Muscle of arm (tissue), 12 donors: Measurements from ENCODE around the gene PDE6B. TPM values are rescaled to one million over a fixed set of nuclear protein-coding genes. Genes with fewer than 3 reads are reported as not detected.
"Not testable (repeated sequence)": the region's sequence is repeated elsewhere in the genome, so short reads cannot be mapped to it uniquely, and the experiment has no call there.

Source experiments
- DNase-seq: peaks from one replicate; pipeline ENCODE4 v3.0.0-alpha.2; 2013
- polyA plus RNA-seq, 12 donors: library from polyadenylated mRNA; unstranded; fragments of 120-200 nt; gene quantifications; one replicate each; pipeline ENCODE4 v1.2.1, GENCODE V29; 2013; ENCODE audit not compliant: insufficient read length in 12 of 12

Gene PDE6B
- polyA plus RNA-seq, 12 donors, result 9.2 to 34.5 (median 13.0) TPM; not detected in 1

DNA sequence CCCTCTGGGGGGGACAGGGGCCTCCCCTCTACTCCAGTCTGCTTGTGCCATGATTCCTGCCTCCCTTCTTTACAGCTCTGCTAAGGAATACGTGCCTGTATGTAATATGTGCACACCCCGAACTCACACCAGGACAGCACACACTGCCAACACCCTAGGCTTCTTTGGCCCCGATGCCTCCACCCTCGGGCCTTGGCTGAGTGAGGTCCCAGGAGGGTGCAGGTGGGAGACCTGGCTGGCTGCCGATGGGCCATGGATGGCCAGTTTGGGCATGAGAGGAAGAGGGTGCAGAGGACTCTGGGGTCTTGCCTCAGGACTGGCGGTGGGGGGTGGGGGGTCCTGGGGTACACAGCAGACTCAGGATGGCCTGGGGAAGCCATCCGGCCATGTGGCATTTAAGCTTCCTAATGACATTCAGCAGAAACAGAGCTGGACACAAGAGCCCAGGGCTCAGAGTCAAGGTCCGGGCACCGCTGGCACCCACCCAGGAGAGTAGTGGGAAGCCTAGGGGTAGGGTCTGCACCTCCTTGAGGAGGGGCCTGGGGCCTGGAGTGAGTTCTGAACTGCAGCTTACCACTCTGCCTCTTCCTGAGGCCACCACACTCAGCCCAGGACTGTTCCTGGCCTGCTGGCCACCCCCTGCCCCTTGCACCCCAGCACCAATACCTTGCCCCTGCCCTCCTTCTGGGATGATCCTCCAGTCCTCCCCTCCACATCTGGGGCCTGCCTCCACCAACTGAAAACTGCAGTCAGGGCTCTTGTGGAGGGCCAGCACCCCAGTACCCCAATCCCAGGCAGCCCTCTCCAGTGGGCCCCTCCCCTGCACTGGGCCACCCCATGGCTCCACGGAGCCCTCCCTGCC, 78.2 kb downstream of the PDE6B start:
- DNase-seq, result no peak

DNA sequence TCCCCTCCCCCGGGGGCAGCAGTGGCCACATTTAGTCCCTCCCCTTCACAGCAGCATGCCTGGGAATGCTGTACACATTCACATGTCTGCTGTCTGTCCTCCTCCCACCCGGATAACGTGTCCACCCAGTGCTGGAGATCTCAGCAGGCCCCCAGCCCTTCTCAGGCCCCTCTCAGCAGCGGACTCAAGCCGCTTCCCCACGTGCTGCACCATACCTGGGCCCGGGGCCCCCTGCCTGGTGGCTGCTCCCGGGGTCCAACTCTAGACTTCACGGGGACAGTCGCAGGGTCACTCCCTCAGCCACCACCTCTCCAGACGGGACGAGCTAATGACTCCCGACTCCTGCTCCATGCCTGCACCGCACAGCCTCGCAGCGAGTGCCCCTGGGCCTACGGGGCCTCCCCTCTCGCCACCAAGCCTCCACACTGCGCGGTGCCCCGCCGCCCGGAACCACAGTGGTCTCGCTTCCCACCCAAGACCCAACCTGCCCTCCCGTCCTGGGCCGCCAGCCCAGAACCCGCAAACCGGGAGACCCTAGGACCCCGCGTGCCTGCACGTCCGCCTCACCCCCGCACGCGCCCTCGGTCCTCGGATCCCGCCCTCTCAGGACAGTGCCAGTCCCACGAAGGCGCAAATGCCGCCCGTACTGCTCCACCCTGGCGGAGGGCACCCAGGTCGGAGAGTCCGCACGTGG, 79.0 kb downstream of the PDE6B start:
- no peak for DNase-seq

DNA sequence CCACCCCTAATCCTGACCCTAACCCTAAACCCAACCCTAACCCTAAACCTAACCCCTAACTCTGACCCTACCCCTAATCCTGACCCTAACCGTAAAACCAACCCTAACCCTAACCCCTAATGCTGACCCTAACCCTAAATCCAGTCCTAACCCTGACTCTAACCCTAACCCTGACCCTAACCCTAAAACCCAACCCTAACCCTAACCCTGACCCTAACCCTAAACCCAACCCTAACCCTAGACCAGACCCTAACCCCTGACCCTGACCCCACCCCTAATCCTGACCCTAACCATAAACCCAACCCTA, 79.6 kb downstream of the PDE6B start:
- DNase-seq, result no peak

DNA sequence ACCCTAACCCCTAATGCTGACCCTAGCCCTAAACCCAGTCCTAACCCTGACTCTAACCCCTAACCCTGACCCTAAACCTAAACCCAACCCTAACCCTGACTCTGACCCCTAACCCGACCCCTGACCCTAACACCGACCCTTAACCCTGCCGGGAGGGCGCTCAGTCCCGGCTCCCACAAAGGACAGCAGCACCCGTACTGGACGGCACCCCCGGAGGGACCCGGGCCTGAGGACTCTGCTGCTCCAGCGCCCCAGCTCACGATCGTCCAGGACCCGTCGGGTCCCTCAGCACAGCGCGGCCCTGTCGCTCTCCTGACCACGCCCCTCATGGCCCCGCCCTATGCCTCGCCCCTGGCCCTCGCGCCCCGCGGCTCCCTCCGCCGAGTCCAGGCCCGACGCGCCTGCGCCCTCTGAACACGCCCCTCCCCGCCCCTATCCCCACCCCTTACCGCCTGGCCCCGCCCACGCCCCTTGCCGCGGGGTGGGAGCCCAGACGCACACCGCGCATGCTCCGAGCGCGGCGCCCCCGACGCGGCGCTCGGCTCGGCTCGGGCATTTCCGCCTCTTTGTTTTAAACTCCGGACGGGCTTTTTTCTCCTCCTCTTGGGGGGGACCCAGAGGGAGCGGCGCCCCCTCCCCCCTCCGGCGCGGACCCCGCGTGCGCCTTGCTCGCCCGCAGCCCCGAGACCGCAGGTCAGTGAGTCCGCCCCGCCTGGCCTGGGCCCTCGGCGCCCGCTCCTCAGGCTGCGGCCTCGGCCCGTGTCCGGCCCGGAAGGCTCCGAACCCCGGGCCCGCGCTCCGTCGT, 80.1 kb downstream of the PDE6B start, which contains the start of gene PCGF3:
PCGF3 (plus strand) TSS at position 555 of the 805 bp plus-strand sequence. CDS start 27,849 bp downstream, outside the sequence.
- peak; percentile 95 for DNase-seq

DNA sequence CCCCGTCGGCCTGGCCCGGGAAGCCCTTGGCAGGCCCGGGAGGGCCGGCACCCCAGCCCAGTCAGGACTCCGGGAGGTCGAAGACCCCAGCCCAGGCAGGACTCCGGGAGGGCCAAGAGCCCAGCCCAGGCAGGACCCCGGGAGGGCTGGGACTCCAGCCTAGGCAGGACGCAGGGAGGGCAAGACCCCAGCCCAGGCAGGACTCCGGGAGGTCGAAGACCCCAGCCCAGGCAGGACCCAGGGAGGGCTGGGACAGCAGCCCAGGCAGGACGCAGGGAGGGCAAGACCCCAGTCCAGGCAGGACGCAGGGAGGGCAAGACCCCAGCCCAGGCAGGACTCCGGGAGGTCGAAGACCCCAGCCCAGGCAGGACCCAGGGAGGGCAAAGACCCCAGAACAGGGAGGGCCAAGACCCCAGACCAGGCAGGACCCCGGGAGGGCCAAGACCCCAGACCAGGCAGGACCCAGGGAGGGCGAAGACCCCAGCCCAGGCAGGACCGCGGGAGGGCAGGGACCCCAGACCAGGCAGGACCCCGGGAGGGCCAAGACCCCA, 80.8 kb downstream of the PDE6B start:
- not testable (repeated sequence) for DNase-seq

DNA sequence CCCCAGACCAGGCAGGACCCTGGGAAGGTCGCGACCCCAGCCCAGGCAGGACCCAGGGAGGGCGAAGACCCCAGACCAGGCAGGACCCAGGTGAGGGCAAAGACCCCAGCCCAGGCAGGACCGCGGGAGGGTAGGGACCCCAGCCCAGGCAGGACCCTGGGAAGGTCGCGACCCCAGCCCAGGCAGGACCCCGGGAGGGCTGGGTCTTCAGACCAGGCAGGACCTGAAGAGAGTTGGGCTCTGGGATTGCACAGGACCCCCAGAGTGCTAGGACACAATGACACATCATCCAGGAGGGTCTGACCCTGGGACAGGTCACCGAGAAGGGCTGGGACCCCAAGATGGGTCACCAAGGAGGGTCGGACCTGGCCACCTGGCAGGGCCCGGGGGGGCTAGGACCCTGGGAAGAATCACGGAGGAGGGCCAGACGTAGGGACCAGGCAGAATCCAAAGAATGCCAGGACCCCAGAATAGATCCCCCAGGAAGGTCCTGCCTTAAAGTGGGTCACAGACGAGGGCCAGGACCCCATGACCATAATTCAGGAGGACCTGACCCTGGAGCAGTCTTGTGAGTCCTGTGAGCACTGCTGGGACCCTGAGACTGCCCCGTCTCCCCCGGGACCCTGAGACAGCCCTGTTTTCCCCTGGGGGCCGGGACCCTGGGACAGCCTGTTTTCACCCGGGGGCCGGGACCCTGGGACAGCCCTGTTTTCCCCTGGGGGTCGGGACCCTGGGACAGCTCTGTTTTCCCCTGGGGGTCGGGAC, 81.6 kb downstream of the PDE6B start:
- no peak for DNase-seq

DNA sequence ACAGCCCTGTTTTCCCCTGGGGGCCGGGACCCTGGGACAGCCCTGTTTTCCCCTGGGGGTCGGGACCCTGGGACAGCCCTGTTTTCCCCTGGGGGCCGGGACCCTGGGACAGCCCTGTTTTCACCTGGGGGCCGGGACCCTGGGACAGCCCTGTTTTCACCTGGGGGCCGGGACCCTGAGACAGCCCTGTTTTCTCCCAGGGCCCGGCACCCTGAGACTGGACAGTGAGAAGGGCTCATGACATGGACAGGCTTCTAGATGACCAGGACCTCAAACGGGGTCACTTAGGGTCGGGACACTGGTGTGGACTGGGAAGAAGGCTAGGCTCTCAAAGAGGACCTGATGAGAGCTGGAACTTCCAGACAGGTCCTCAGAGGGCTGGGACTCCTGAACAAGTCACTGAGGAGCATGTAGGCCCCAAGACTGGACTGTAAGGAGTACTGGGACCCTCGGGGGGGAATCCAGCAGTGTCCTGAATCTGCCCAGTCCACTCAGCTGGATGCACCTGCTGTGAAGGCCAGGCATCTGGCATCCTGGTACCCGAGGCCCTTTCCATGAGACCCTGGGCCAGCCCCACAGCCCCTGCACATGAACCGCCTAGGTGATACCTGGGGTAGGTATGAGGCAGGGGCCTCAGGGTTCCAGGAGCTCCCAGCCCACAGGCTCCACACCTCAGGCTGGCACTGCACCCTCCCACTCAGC, 82.7 kb downstream of the PDE6B start:
- no peak for DNase-seq

DNA sequence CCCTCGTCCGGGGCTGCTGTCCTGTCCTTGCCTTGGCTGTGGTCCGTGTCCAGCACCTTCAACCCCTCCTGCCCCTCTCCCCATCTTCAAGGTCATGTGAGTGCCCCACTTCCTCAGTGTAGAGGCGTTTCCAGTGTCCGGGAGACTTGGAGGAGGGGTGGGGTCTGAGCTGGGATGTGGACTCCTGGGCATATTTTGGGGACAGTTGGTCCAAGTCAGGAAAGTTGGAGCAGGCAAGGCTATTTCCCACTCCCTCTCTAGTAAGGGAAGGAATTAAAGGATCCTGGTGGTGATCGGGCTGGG, 83.2 kb downstream of the PDE6B start:
- no peak for DNase-seq

DNA sequence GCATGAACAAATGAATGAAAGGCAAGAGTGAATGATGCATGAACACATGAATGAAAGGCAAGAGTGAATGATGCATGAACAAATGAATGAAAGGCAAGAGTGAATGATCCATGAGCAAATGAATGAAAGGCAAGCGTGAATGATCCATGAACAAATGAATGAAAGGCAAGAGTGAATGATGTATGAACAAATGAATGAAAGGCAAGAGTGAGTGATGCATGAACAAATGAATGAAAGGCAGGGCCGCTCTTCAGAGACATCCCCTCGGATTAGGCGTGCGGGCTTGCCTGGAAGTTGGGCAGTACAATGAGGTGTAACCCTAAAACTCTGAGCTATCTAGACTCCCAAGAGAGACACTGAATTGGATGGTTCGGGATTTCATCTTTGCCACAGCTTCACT, 84.0 kb downstream of the PDE6B start:
- no peak for DNase-seq

DNA sequence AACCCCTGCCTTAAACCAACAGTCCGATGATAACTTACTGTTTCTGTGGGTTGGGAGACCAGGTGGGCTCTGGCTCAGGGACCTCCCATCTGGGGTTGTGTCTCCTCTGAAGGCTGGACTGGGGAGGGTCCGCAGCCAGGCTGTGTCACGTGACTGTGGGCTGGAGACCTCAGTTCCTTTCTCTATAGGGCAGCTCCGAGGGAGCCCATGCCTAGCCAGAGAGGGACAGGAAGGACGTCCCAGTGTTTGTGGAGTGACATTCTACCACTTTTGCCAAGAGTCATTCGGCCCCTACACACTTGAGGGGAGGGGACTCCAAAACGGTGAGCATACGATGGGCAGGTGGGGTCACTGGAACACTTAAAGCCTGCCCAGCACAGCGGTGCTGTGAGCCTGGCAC, 84.7 kb downstream of the PDE6B start:
- DNase-seq, result no peak

DNA sequence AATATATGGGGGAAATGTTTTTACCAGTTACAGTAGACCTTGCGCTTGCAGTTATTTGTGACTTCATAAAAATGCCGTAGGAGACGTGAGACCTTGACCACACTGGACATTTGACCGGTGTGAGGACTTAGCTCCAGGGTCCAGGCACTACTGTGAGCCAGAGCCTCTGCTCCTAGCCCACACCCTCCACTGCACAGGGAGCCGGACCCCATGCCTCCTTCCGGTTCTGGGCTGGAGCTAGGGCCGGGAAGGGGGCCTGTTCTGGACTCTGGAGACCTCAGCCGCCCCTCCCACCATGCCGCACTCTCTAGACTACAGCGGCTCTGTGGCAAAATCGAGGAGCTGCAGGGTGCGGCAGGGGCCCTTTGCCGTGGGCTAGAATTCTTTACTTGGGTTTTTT, 85.5 kb downstream of the PDE6B start:
- DNase-seq, result no peak

DNA sequence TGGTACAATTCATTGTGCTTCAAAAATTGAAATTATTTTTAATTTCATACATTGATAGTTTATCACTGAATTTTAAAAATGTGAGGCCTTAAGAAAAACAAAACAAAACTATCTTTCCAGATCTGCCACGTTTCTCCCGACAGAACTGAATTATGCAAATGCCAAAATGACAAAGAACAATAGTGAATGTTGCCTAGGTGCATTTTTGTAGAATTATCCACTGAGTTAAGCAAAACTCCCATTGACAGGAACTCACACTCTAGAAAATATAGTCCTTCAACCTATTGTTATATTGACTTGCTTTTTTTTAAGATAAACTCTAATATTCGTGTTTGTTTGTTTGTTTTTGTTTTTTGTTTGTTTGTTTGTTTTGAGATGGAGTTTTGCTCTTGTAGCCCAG, 86.7 kb downstream of the PDE6B start:
- DNase-seq, result no peak

DNA sequence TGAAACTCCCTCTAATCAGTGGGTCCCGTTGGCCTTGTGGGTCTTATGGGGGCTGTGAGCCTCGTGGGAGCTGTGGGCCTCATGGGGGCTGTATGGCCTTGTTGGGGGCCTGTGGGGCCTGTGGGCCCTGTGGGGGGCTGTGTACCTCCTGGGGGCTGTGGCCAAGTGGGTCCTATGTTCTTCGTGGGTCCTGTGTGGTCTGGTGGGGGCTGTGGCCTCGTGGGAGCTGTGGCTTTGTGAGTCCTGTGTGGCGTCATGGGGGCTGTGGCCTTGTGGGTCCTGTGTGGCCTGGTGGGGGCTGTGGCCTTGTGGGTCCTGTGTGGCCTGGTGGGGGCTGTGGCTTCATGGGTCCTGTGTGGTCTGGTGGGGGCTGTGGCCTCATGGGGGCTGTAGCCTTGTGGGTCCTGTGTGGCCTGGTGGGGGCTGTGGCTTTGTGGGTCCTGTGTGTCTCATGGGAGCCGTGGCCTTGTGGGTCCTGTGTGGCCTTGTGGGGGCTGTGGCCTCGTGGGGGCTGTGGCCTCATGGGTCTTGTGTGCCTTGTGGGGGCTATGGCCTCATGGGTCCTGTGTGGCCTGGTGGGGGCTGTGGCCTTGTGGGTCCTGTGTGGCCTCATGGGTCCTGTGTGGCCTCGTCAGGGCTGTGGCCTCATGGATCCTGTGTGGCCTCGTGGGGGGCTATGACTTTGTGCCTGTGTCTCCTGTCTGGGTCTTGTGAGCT, 87.7 kb downstream of the PDE6B start:
- DNase-seq, result no peak

DNA sequence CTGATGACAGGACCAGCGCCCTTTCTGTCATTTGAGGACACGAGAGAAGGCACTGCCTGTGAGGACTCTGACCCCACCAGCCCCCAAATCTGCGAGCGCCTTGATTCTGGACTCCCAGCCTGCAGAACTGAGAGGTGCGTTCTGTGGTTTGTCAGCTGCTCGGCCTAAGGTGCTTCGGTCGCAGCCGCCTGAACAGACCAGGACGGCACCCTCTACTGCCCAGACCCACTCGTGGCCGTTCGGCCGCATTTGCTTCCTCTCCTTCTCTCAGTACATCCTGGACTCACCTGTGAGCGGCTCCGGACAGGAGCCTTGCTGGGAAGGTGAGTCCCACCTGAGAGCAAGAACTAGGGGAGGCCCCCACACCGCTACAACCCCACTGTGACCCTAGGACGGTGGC, 88.7 kb downstream of the PDE6B start:
- no peak for DNase-seq

DNA sequence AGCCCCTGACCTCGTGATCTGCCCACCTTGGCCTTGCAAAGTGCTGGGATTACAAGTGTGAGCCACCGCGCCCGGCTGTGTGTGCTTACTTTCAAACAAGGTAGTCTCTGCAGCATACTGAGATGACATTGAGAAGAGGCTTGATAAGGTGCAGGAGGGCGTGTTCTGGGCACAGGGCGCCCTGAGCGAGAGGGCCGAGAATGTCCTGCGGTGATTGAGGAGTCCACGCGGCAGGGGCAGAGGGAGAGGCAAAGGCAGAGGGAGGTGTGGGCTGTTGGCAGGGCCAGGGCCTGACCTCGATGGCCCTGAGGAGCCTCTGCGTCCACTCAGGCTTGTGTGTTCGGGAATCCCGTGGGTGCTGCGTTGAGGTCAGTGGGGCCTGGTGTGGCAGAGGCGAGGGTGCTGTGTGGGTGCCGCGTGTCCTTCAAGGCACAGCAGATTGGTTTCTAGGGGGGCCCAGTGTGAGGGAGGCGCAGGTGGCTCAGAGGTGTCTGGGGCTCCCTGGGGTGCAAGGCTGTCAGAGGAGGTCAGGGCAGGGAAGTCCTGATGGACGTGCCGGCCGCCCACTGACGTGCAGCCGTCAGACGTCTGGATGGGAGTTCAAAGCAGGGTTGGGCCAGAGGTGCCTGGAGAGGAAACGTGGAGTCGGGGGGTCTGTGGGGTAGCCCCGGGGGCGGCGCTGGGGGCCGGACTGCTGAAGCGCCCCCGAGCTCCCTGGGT, 92.4 kb downstream of the PDE6B start:
- DNase-seq, result no peak

DNA sequence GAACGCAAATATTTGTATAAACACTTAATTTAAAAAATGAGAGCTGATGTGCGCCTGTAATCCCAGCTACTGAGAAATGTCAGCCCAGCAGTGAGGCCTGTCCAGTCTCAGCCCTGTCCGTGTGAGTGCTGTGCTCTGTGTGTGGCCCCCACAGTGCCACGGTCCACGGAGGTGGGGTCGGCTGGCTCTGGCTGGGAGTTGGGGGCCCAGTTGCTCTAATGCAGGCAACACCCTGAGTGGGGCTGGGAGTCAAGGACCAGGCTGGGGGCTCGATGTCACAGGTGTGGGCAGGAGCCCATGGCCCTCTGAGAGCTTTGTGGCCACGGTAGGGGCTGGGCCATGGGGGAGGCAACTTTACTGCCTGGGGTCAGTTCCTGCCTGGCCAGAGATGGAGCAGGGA, 93.1 kb downstream of the PDE6B start:
- no peak for DNase-seq
